ENCODE results near the gene MED26. TPM values are rescaled to one million over a fixed set of nuclear protein-coding genes. Genes with fewer than 3 reads are reported as not detected.

MED26 gene
- total RNA-seq, 1 experiment from 2014 or later: 8.8 TPM

DNA sequence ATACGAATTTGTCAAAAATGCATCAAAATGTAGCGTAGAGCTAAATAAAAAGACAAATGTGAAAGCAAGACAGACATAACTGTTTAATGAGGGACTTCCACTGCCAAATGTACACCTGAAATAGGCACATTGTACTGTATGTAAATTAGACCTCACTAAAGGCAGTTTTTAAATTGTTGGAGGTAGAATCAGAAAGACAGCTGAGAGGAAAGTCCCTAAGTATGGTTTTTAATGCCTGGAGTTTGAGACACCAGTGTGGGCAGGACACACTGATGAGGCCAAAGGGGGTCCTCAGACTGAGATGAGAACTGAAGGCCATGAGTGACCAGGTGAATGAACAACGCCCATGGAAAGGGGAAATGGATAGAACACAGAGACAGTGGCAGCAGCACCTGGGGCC, 22.9 kb downstream of the MED26 start:
- Histone ChIP-seq H3K27me3 (ENCODE audit: control insufficient read depth, insufficient read depth, low read length) (no peaks in the 10 kb centered on the region), H3K4me1 (ENCODE audit: control insufficient read depth, insufficient read depth, low read length) (peaks cover 6% of the 10 kb centered on the region), H3K36me3 (ENCODE audit: control insufficient read depth, insufficient read depth, low read length) (no peaks in the 10 kb centered on the region), H3K4me3 (ENCODE audit: low read depth in 2 of 2, low read length in 2 of 2) (no peak overlapping the region), H3K27ac (ENCODE audit: low read length) (no peak overlapping the region), H3K9me3 (ENCODE audit: control insufficient read depth, insufficient read depth, low read depth, low read length) (no peaks in the 10 kb centered on the region)
- DNase-seq (ENCODE audit: low read depth, low spot score): no peak
- TF ChIP-seq POLR2AphosphoS5 (IDR thresholded peaks at IDR 0.05; ENCODE audit: low read depth, low read length) (no peak), TCF7L2 (IDR thresholded peaks at IDR 0.05; ENCODE audit: low read depth, low read length) (no peak), SIN3A (IDR thresholded peaks at IDR 0.05; ENCODE audit: borderline replicate concordance, insufficient read depth, low read depth, low read length) (no peak)
- TF ChIP-seq, protein P1, sequence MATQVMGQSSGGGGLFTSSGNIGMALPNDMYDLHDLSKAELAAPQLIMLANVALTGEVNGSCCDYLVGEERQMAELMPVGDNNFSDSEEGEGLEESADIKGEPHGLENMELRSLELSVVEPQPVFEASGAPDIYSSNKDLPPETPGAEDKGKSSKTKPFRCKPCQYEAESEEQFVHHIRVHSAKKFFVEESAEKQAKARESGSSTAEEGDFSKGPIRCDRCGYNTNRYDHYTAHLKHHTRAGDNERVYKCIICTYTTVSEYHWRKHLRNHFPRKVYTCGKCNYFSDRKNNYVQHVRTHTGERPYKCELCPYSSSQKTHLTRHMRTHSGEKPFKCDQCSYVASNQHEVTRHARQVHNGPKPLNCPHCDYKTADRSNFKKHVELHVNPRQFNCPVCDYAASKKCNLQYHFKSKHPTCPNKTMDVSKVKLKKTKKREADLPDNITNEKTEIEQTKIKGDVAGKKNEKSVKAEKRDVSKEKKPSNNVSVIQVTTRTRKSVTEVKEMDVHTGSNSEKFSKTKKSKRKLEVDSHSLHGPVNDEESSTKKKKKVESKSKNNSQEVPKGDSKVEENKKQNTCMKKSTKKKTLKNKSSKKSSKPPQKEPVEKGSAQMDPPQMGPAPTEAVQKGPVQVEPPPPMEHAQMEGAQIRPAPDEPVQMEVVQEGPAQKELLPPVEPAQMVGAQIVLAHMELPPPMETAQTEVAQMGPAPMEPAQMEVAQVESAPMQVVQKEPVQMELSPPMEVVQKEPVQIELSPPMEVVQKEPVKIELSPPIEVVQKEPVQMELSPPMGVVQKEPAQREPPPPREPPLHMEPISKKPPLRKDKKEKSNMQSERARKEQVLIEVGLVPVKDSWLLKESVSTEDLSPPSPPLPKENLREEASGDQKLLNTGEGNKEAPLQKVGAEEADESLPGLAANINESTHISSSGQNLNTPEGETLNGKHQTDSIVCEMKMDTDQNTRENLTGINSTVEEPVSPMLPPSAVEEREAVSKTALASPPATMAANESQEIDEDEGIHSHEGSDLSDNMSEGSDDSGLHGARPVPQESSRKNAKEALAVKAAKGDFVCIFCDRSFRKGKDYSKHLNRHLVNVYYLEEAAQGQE (IDR thresholded peaks at IDR 0.05; ENCODE audit: insufficient read depth in 1 of 2, low read depth in 2 of 2, low read length in 1 of 2): no peak
- TF ChIP-seq, protein P2, sequence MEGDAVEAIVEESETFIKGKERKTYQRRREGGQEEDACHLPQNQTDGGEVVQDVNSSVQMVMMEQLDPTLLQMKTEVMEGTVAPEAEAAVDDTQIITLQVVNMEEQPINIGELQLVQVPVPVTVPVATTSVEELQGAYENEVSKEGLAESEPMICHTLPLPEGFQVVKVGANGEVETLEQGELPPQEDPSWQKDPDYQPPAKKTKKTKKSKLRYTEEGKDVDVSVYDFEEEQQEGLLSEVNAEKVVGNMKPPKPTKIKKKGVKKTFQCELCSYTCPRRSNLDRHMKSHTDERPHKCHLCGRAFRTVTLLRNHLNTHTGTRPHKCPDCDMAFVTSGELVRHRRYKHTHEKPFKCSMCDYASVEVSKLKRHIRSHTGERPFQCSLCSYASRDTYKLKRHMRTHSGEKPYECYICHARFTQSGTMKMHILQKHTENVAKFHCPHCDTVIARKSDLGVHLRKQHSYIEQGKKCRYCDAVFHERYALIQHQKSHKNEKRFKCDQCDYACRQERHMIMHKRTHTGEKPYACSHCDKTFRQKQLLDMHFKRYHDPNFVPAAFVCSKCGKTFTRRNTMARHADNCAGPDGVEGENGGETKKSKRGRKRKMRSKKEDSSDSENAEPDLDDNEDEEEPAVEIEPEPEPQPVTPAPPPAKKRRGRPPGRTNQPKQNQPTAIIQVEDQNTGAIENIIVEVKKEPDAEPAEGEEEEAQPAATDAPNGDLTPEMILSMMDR (IDR thresholded peaks at IDR 0.05): no peak
- no peak for ATAC-seq
- CTCF ChIA-PET: no interaction called here
- in situ Hi-C loops (cut with HindIII; ENCODE audit: low pct_unique_long_range_greater_than_20kb, low sequenced_read_pairs): no loop called here
- intact Hi-C loops (cut with micrococcal nuclease; ENCODE audit: unreplicated experiment): no loop called here
- BruUV-seq (replicated peaks): no TSS peak
- POLR2A ChIA-PET: no interaction called here

DNA sequence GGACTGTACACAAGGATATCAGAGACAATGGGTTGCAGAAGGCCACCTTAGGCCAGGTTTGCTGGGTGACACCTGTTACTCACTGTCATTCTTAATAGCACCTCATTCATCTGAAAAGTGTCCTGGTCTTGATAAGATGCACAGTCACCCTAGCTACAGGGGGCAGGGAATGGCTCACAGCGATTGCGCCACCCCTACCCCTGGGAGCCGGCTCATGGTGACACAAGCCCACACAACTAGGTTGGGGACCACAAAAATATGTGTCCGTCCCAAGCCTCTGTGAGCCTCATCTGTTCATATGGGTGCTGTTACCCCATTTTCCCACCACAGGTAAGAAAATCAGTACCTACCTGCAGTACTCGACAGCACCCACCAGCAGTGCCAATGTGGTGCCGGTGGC, 23.4 kb downstream of the MED26 start:
- intact Hi-C loops (cut with micrococcal nuclease; ENCODE audit: unreplicated experiment): no loop called here

More for the DNA sequence above, 23.4 kb downstream of the MED26 start:
- Histone ChIP-seq H3K4me1 (ENCODE audit: control insufficient read depth, insufficient read depth, low read length) (peaks cover 6% of the 10 kb centered on the region), H3K36me3 (ENCODE audit: control insufficient read depth, insufficient read depth, low read length) (no peaks in the 10 kb centered on the region), H3K27ac (ENCODE audit: low read length) (no peak overlapping the region), H3K27me3 (ENCODE audit: control insufficient read depth, insufficient read depth, low read length) (no peaks in the 10 kb centered on the region), H3K4me3 (ENCODE audit: low read depth in 2 of 2, low read length in 2 of 2) (no peak overlapping the region), H3K9me3 (ENCODE audit: control insufficient read depth, insufficient read depth, low read depth, low read length) (no peaks in the 10 kb centered on the region)
- DNase-seq (ENCODE audit: low read depth, low spot score) (no peak), ATAC-seq (no peak)
- TF ChIP-seq, protein P1 (IDR thresholded peaks at IDR 0.05; ENCODE audit: insufficient read depth in 1 of 2, low read depth in 2 of 2, low read length in 1 of 2): no peak
- TF ChIP-seq POLR2AphosphoS5 (IDR thresholded peaks at IDR 0.05; ENCODE audit: low read depth, low read length) (no peak), SIN3A (IDR thresholded peaks at IDR 0.05; ENCODE audit: borderline replicate concordance, insufficient read depth, low read depth, low read length) (no peak), TCF7L2 (IDR thresholded peaks at IDR 0.05; ENCODE audit: low read depth, low read length) (no peak)
- TF ChIP-seq, protein P2 (IDR thresholded peaks at IDR 0.05): no peak
- in situ Hi-C loops (cut with HindIII; ENCODE audit: low pct_unique_long_range_greater_than_20kb, low sequenced_read_pairs): no loop called here
- POLR2A ChIA-PET: no interaction called here
- CTCF ChIA-PET: no interaction called here
- BruUV-seq (replicated peaks): no TSS peak

Measured in Panc1 (cell line).